CD4-positive, alpha-beta T cell treated with Interleukin-17A for 4 hours (primary cell): ENCODE measurements around the gene DRGX.

Experiments used
- DNase-seq: peaks from one replicate; pipeline ENCODE4 v3.0.0-alpha.2; 2020; ENCODE audit warnings: mixed read lengths

The DRGX gene

GRCh38 chr10:49381111-49381900, 14.6 kb downstream of the DRGX start:
- DNase-seq: no peak

- no peak for DNase-seq
Measured at GRCh38 chr10:49379596-49380410, 16.1 kb downstream of the DRGX start.

DNA sequence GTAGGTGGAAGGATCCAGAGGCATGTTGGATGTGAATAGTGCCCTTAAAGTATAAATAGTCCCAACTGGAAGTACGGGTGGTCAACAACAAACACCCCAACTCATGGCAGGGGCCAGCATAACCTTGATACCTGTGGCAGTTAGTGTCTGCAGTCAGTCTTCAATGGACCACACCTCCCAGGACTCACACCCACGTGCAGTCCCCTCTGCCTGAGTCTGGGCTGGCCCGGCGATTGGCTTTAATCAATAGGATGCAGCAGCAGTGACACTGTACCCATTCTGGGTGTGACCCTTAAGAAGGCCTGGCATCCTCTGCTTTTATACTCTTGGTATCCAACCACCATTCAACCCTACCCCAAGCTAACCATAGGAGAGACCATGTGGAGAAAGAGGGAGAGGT, 18.6 kb downstream of the DRGX start:
- no peak for DNase-seq

GRCh38 chr10:49375611-49376010, 20.3 kb downstream of the DRGX start:
- DNase-seq: no peak

- DNase-seq: no peak
Measured at GRCh38 chr10:49374740-49375139, 21.1 kb downstream of the DRGX start.

DNA sequence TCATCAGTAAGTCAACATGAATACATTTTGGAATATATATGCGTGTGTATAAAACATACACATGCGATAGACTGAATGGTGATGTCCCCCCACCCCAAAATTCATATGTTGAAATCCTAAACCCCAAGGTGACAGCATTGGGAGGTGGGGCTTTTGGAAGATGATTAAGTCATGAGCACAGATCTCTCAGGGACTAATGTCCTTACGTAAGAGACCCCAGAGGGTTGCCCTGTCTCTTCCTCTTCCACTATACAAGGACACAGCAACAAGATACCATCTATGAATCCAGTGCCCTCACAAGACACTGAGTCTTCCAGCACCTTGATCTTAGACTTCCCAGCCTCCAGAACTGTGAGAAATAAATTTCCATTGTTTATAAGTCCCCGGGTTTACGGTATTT, 22.5 kb downstream of the DRGX start:
- DNase-seq: no peak

GRCh38 chr10:49371967-49372366, 23.9 kb downstream of the DRGX start:
- DNase-seq: no peak

GRCh38 chr10:49370326-49371100, 25.4 kb downstream of the DRGX start:
- no peak for DNase-seq

GRCh38 chr10:49369216-49370162, 26.4 kb downstream of the DRGX start:
- no peak for DNase-seq

DNA sequence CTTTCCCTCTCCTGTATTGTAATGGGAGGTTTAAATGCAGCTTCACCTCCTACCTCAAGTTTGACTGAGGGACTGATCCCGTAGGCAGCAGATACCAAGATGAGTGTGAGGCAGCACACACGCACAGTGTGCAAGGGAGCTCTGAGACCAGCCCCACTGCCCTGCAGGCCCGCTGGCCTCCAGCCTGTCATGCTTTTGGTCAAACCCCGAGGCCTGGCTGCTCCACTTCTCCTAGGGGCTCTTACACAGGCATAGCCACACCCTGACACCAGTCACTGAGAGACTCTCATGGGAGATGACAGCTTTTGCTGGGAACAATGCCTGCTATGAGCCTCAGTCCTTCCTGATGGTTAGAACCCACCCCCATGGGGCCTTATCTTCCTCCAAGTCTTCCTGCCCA, 27.6 kb downstream of the DRGX start:
- no peak for DNase-seq

- no peak for DNase-seq
Measured at GRCh38 chr10:49367600-49367999, 28.3 kb downstream of the DRGX start.

DNA sequence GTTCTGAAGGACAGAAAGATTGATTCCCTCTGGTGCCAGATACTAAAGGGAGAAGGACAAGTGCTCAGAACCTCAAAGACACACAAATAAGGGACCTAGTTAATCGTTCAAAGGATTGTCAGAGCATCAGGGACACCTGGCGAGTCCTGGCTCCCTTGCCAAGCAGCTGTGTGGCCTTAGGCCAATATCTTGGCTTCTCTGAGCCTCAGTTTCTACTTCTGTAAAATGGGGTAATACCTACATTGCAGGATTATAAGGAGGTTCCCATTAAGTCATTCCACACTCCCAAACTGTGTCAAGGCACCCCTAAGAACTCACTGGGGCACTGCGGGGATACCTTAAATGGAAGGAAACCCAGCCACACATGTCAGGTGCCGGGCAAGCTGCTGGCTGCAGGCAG, 29.4 kb downstream of the DRGX start:
- DNase-seq: no peak

- DNase-seq: no peak
Measured at GRCh38 chr10:49365675-49366415, 30.0 kb downstream of the DRGX start.

GRCh38 chr10:49365275-49365674, 30.6 kb downstream of the DRGX start:
- DNase-seq: no peak

DNA sequence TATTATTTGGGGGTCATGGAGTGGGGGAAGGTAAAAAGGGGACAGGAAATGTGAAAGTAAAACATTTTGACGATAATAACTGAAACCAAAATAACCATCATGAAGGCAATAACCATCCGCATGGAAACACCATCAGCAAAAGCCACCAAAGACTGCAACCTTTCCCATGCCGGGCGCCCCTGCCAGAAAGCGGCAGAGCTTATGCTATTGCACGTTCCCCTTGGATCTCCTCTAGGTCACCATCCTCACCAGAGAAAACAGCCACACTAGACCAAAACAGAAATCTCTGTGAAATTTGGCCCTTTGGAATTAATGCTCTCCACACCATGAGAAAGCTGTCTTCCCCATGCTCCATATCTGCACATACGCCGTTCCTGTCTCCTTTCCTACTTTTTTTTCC, 31.1 kb downstream of the DRGX start:
- DNase-seq: no peak

DNA sequence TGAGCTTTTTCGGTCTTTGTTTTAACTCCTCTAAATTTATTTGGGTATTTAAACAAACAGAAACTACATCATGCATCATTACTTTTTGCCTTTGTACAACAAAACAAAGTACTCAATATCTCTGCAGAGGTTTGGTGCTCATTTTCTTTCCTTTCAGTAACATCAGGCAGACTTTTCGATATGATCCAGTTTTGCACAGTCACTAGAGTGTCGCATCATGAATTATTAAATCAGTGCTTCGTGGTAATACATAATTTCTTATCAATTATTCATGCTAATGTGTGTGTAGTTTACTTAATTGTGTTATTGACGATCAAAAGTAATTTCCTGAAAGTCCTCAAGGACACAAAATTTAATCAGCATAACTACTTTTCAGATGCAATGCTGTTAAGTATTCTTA, 31.8 kb downstream of the DRGX start:
- no peak for DNase-seq

DNA sequence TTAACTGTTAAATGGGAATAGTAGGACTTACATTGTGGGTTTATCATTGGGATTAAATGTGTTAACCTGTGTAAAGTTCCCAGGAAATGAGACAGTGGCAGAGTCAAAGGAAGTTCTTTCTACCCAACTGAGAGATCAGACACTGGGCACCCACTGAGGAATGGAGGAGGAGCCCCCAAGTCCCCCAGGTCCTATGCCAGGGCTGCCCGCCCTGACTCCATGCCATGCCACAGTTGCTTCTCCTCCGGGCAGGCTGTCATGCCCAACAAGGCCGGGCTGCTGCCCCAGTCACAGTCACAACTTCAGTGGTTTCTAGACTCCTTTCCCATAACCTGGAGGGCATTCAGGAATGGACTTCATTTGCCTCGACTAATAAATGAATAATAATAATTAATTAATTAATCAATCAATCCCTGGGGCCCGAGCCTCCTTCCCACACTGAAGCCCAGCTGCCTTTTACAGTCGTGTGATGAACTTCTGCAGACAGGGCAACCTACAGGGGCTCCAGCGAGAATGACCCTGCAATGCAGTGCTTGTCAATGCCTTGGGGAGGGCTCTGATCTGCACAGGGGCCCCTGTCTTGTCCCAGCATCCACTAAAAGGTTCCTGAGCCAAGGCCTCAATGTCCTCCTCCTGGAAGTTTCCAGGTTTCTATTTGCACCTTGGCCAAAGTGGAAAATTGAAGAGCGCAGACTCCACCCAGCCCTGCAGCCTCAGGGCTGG, 32.4 kb downstream of the DRGX start:
- no peak for DNase-seq

GRCh38 chr10:49362596-49363260, 33.2 kb downstream of the DRGX start:
- DNase-seq: no peak

- DNase-seq: no peak
Measured at GRCh38 chr10:49361735-49362568, 33.9 kb downstream of the DRGX start.
